Ammon's horn (tissue), 1 donor: ENCODE results near the gene GLE1.
"Not testable (repeated sequence)": the region's sequence is repeated elsewhere in the genome, so short reads cannot be mapped to it uniquely, and the experiment has no call there.

Experiments used
- DNase-seq: peaks from one replicate; pipeline ENCODE4 v3.0.0-alpha.2; 2016; ENCODE audit warnings: low spot score

GLE1 gene

GRCh38 chr9:128495804-128496417 is 8.6 kb upstream of the GLE1 start:
- DNase-seq: no peak

GRCh38 chr9:128497824-128498610 is 6.5 kb upstream of the GLE1 start:
- peak; percentile 72 for DNase-seq

DNA sequence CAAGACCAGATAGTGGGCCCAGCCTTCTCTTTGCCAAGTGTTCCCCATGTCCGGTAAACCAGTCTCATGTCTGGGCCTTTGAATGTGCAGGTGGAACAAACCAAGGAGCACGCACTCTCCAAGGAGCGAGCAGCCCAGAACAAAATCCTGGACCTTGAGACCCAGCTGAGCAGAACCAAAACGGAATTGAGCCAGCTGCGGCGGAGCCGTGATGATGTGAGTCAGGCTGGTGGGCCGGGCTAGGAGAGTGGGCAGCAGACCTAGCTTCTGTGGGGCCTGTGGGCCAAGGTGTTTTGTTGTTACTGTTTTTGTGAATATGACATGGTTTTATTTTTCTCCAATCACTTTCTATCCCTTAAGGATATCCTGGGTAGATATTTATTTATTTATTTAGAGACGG is 5.6 kb upstream of the GLE1 start:
- DNase-seq: no peak

GRCh38 chr9:128499920-128500319 is 4.6 kb upstream of the GLE1 start:
- DNase-seq: no peak

- not testable (repeated sequence) for DNase-seq
These were observed 1.1 kb upstream of the GLE1 start for GRCh38 chr9:128503415-128503825.

GRCh38 chr9:128503870-128504269 is 649 bp upstream of the GLE1 start:
- DNase-seq: no peak

DNA sequence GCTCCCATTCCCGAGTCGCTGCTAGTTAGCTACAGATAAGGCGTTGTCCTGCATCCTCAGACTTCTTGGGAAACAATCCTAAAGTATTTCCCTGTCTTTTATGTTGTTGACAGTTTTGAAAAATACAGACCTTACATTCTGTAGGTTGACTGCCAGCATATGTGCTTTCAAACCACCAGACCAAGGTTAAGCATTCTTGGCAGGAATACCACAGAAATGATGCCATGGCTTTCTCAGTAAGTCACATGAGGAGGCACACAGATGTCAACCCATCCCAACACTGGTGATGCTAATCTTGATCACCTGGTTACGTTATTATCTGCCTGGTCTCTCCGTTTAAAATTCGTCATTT is 871 bp downstream of the GLE1 start:
- no peak for DNase-seq

- DNase-seq: not testable (repeated sequence)
These were observed 1.4 kb downstream of the GLE1 start for GRCh38 chr9:128505906-128506305.

- no peak for DNase-seq
These were observed 8.3 kb downstream of the GLE1 start for GRCh38 chr9:128512820-128513219.

DNA sequence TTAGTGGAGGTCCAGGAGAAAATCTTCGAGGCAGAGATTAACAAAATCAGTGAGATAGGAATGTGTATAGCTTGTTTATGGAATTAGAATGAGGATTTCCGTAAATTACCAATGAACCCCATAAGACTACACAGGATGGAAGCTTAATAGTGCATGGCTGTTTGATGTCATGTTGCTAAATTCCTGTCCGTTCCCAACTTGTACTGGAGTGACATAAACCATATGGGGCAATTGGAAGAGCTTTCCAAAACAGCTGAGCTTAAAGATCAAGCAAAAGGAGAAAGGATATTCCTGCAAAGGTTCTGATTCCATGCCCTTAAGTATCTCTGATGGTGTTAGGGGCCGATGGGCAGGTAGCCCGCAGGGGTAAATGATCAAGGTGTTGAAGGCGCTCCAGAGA is 17.4 kb downstream of the GLE1 start:
- DNase-seq: no peak

GRCh38 chr9:128523199-128523925 is 18.8 kb downstream of the GLE1 start:
- DNase-seq: peak; percentile 71

DNA sequence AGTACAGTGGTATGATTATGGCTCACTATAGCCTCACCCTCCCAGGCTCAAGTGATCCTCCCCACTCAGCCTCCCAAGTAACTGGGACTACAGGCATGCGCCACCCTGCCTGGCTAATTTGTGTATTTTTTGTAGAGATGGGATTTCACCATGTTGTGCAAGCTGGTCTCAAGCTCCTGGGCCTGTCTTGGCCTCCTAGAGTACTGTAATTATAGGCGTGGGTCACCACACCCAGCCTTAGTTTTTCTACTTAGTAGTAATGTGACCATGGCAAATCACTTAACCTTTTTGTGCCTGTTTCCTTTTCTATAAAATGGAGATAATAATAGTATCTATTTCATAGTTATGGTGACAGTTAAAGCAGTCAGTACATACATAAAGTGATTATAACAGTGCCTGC is 22.2 kb downstream of the GLE1 start:
- no peak for DNase-seq

- no peak for DNase-seq
These were observed 24.1 kb downstream of the GLE1 start for GRCh38 chr9:128528445-128529160.

GRCh38 chr9:128529191-128529590 is 24.7 kb downstream of the GLE1 start:
- DNase-seq: no peak

GRCh38 chr9:128532581-128532980 is 28.1 kb downstream of the GLE1 start:
- no peak for DNase-seq

GRCh38 chr9:128540634-128541360 is 36.3 kb downstream of the GLE1 start:
- no peak for DNase-seq

GRCh38 chr9:128546504-128546903 is 42.0 kb downstream of the GLE1 start:
- no peak for DNase-seq

- no peak for DNase-seq
These were observed 44.4 kb downstream of the GLE1 start for GRCh38 chr9:128548876-128549275.

DNA sequence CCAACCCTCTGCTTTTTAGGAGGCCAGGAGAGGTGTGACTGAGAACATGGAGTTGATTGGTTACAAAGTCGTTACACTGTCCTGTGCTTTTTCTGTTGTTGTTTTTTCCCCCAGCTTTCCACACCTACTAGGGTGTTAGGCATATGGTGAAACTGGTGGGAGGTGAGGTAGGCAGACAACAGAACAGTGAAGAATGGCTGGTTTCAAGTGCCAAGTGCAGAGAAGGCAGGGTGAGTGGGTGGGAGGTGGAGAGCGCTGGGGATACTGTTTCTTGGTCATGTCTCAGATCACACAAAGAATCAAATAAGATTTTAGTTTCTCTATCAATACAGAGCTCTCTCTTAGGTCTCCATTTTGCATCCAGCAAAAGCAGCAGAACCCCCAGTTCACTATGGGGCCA is 45.7 kb downstream of the GLE1 start:
- peak; percentile 43 for DNase-seq

GRCh38 chr9:128550770-128551656 is 46.5 kb downstream of the GLE1 start:
- DNase-seq: peak; percentile 78

DNA sequence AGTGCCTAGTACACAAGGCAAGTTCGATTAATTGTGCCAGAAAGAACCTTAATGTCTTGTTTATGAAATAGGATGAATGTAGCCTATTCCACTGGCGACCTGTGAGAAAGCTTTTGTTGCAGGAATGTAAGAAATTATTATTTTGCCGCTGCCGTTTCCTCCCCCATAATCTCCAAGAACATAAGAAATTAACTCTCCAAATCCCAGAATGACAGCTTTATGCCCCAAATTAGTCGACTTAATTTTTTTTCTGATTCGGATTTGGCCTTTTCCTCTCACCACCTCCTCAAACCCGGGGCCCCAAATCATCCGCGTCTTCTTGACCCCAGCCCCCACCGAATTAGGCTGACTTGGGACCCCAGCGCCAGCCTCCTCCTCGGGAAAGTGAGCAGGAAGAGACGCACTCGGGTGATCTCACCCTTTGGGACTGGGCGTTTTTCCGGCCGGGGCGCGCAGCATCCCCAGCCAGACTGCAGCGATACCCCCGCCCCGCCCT is 47.2 kb downstream of the GLE1 start:
- no peak for DNase-seq
